ENCODE results near the gene TBXAS1.
A peak's percentile ranks its signal among the peaks of the same experiment; 100 is the strongest.

TBXAS1 gene

DNA sequence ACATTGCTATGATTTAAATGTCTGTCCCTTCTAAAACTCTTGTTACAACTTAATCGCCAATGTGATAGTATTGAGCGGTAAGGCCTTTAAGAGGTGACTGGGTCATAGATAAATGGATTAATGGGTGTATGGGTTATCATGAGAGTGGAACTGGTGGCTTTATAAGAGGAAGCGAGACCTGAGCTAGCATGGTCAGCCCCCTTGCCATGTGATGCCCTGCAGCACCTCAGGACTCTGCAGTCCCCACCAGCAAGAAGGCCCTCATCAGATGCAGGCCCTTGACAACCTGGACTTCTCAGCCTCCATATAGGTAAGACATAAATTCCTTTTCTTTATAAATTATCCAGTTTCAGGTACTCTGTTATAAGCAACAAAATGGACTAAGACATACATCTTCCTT is 218.1 kb downstream of the TBXAS1 start:
- no peaks in the 10 kb centered on the region for H3K9me2 ChIP-seq (replicated peaks; ENCODE audit: insufficient read depth, low read length)
- no peaks in the 10 kb centered on the region for H3K79me2 ChIP-seq (ENCODE audit: low read length)
- H4K20me1 ChIP-seq (ENCODE audit: insufficient read depth, low read length) = no peaks in the 10 kb centered on the region
- 0 out of 2 replicates have a peak, but pooled peaks cover 6% of the 10 kb centered on the region for H3K27me3 ChIP-seq (replicated peaks; ENCODE audit: insufficient read depth, low read length)
- H3K4me3 ChIP-seq (ENCODE audit: low read length) = no peak overlapping the region
- no peak overlapping the region for H3K4me2 ChIP-seq (ENCODE audit: low read depth, low read length)
- no peak for DNase-seq
- H3K36me3 ChIP-seq (replicated peaks; ENCODE audit: insufficient read depth, low read length) = no peaks in the 10 kb centered on the region
- no peak overlapping the region for H3K27ac ChIP-seq (ENCODE audit: low read length)
- H2AFZ ChIP-seq (ENCODE audit: low read length) = no peak overlapping the region
- H3F3A ChIP-seq (ENCODE audit: insufficient read depth, low read length) = peaks cover 11% of the 10 kb centered on the region; the same call in 1 of the 2 replicates
- no peaks in the 10 kb centered on the region for H3K9me3 ChIP-seq (replicated peaks; ENCODE audit: insufficient read depth, low read length)
- peaks cover 19% of the 10 kb centered on the region for H3K4me1 ChIP-seq (ENCODE audit: low read length)
- TF ChIP-seq EZH2 (optimal IDR thresholded peaks at IDR 0.05; ENCODE audit: low read depth, low read length) = no peak
- TF ChIP-seq, protein P1, sequence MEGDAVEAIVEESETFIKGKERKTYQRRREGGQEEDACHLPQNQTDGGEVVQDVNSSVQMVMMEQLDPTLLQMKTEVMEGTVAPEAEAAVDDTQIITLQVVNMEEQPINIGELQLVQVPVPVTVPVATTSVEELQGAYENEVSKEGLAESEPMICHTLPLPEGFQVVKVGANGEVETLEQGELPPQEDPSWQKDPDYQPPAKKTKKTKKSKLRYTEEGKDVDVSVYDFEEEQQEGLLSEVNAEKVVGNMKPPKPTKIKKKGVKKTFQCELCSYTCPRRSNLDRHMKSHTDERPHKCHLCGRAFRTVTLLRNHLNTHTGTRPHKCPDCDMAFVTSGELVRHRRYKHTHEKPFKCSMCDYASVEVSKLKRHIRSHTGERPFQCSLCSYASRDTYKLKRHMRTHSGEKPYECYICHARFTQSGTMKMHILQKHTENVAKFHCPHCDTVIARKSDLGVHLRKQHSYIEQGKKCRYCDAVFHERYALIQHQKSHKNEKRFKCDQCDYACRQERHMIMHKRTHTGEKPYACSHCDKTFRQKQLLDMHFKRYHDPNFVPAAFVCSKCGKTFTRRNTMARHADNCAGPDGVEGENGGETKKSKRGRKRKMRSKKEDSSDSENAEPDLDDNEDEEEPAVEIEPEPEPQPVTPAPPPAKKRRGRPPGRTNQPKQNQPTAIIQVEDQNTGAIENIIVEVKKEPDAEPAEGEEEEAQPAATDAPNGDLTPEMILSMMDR (IDR thresholded peaks at IDR 0.05; ENCODE audit: low read length) = no peak
- H3K9ac ChIP-seq (ENCODE audit: low read length) = no peak overlapping the region

DNA sequence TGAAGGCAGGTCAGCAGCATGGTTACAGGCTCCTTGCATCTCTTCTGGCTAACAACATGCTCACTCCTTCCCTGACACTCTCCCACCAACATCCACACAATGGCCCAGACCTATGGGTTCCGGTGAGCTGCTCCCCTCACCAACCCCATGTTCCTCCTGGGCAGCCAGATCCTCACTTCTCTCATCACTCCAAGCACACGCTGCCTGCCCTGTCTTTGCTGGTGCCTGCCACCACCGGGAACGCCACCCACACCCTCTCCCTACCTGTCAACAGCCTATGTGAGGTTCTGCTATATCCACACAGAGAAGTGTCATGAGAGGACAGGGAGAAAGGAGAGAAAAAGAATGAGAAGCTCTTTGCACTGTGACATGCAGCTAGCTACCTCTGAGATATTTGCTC is 219.1 kb downstream of the TBXAS1 start:
- Histone ChIP-seq H3K79me2 (ENCODE audit: low read length) (no peaks in the 10 kb centered on the region), H3K9ac (ENCODE audit: low read length) (no peak overlapping the region), H3K4me1 (ENCODE audit: low read length) (peaks cover 19% of the 10 kb centered on the region), H3K27ac (ENCODE audit: low read length) (no peak overlapping the region), H3K4me3 (ENCODE audit: low read length) (no peak overlapping the region), H3K9me3 (replicated peaks; ENCODE audit: insufficient read depth, low read length) (no peaks in the 10 kb centered on the region), H3K27me3 (replicated peaks; ENCODE audit: insufficient read depth, low read length) (0 out of 2 replicates have a peak, but pooled peaks cover 6% of the 10 kb centered on the region), H3K36me3 (replicated peaks; ENCODE audit: insufficient read depth, low read length) (no peaks in the 10 kb centered on the region), H4K20me1 (ENCODE audit: insufficient read depth, low read length) (no peaks in the 10 kb centered on the region), H3K9me2 (replicated peaks; ENCODE audit: insufficient read depth, low read length) (no peaks in the 10 kb centered on the region), H3F3A (ENCODE audit: insufficient read depth, low read length) (peaks cover 11% of the 10 kb centered on the region; the same call in 1 of the 2 replicates), H3K4me2 (ENCODE audit: low read depth, low read length) (no peak overlapping the region), H2AFZ (ENCODE audit: low read length) (no peak overlapping the region)
- no peak for TF ChIP-seq EZH2phosphoT487 (IDR thresholded peaks at IDR 0.05; ENCODE audit: low read length)
- TF ChIP-seq EZH2 (optimal IDR thresholded peaks at IDR 0.05; ENCODE audit: low read depth, low read length) = no peak
- TF ChIP-seq, protein P1 (IDR thresholded peaks at IDR 0.05; ENCODE audit: low read length) = no peak
- DNase-seq = no peak

DNA sequence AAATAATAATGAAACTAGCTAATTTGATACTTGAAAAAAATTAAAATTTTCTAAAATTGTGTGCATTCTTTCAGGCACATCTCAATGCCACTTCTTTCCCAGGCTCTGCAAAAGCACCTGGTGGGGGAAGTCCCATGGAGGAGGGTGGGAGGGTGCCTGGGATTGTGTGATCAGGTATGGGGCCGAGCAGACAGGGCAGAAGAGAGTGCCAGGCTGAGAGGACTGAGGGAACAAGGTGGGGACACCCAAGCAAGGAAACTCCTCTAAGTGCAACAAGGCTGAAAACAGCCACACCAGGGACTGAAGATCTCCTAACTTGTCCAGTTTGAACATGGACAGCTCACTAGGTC is 219.9 kb downstream of the TBXAS1 start:
- Histone ChIP-seq H3K4me2 (ENCODE audit: low read depth, low read length) (peak overlapping the region; percentile 32; the same call in 1 of the 2 replicates), H3K9me3 (replicated peaks; ENCODE audit: insufficient read depth, low read length) (no peaks in the 10 kb centered on the region), H3K79me2 (ENCODE audit: low read length) (no peaks in the 10 kb centered on the region), H2AFZ (ENCODE audit: low read length) (no peak overlapping the region), H3K9me2 (replicated peaks; ENCODE audit: insufficient read depth, low read length) (no peaks in the 10 kb centered on the region), H4K20me1 (ENCODE audit: insufficient read depth, low read length) (no peaks in the 10 kb centered on the region), H3K9ac (ENCODE audit: low read length) (no peak overlapping the region), H3F3A (ENCODE audit: insufficient read depth, low read length) (peaks cover 17% of the 10 kb centered on the region; the same call in 1 of the 2 replicates), H3K27me3 (replicated peaks; ENCODE audit: insufficient read depth, low read length) (0 out of 2 replicates have a peak, but pooled peaks cover 6% of the 10 kb centered on the region), H3K36me3 (replicated peaks; ENCODE audit: insufficient read depth, low read length) (no peaks in the 10 kb centered on the region), H3K27ac (ENCODE audit: low read length) (peak overlapping the region; percentile 5; the same call in 1 of the 2 replicates), H3K4me3 (ENCODE audit: low read length) (no peak overlapping the region), H3K4me1 (ENCODE audit: low read length) (peaks cover 25% of the 10 kb centered on the region)
- TF ChIP-seq, protein P1 (IDR thresholded peaks at IDR 0.05; ENCODE audit: low read length) = no peak
- TF ChIP-seq EZH2 (optimal IDR thresholded peaks at IDR 0.05; ENCODE audit: low read depth, low read length) (no peak), EZH2phosphoT487 (IDR thresholded peaks at IDR 0.05; ENCODE audit: low read length) (no peak)
- DNase-seq = no peak
